ENCODE data around the gene DRAM2. TPM values are rescaled to one million over a fixed set of nuclear protein-coding genes. Genes with fewer than 3 reads are reported as not detected.

Gene DRAM2
- total and polyA plus RNA-seq, 10 of the 15 experiments (the other 5 are each of a cell fraction or from before 2014, with no cell fraction given) = 39.1 to 229 (median 79.4) TPM

DNA sequence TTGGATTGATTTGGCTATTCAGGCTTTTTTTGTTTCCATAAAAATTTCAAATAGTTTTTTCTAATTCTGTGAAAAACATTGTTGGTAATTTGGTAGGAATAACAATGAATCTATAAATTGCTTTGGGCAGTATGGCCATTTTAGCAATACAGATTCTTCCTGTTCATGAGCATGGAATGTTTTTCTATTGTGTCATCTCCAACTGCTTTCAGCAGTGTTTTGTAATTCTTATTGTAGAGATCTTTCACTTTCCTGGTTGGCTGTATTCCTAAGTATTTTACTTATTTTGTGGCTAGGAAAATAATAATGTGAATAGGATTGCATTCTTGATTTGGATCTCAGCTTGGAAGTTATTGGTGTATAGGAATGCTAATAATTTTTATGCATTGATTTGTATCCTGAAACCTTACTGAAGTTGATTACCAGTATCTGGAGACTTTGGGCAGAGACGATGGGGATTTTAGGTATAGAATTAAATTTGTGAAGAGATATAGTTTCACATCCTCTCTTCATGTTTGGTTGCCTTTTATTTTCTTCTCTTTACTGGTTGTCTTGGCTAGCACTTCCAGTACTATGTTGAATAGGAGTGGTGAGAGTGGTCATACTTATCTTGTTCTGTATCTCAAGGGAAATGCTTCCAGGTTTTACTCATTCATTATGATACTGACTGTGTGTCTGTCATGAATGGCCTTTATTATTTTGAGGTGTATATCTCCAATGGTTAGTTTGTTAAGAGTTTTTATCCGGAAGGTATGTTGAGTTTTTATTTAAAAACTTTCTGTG, 57.3 kb downstream of the DRAM2 start:
- intact Hi-C loops (cut with micrococcal nuclease; ENCODE audit: unreplicated experiment) = no loop called here
- SMC1A ChIA-PET (ENCODE audit: uncharacterized antibody, unreplicated experiment) = no interaction called here
- POLR2A ChIA-PET = no interaction called here

More for the DNA sequence above, 57.3 kb downstream of the DRAM2 start:
- Histone ChIP-seq H3K9ac (ENCODE audit: control insufficient read depth, insufficient read depth, low read length) (no peak overlapping the region), H4K20me1 (ENCODE audit: control insufficient read depth, insufficient read depth) (no peaks in the 10 kb centered on the region), H3K4me1 (ENCODE audit: control insufficient read depth, insufficient read depth, low read length) (no peaks in the 10 kb centered on the region), H3K36me3 (ENCODE audit: control insufficient read depth in 2 of 2, insufficient read depth in 2 of 2, low read length in 1 of 2) (no peaks in the 10 kb centered on the region), H3K4me3 (no peak overlapping the region), H3K79me2 (ENCODE audit: control insufficient read depth, insufficient read depth, low read length) (no peaks in the 10 kb centered on the region), H3K27ac (ENCODE audit: control insufficient read depth, insufficient read depth) (no peak overlapping the region), H2AFZ (ENCODE audit: control insufficient read depth, low read depth, low read length) (no peak overlapping the region), H3K27me3 (replicated peaks in 1 of 2; ENCODE audit: control insufficient read depth in 2 of 2, insufficient read depth in 2 of 2, low read length in 1 of 2) (no peaks in the 10 kb centered on the region), H3K4me2 (ENCODE audit: control insufficient read depth, insufficient read depth) (no peak overlapping the region), H3K9me3 (replicated peaks; ENCODE audit: control insufficient read depth, insufficient read depth, low read length) (peaks cover 7% of the 10 kb centered on the region; the same call in 2 of the 3 replicates)
- DNase-seq (ENCODE audit: low read depth, low spot score) = peak; percentile 17
- CTCF ChIA-PET = interaction anchor here (0.5 to 2.9 kb wide), 2 partner anchors 18 to 1200 kb away, joined by 3 to 10 read pairs; no protein-coding TSS in a partner anchor
- RAD21 ChIA-PET (ENCODE audit: unreplicated experiment) = no interaction called here
- no peak for FAIRE-seq
- peak; percentile 73 for ATAC-seq
- in situ Hi-C loops (cut with MboI) = no loop called here
- TF ChIP-seq IKZF1 (conservative IDR thresholded peaks at IDR 0.05) (peak; percentile 56), POLR2AphosphoS5 (IDR thresholded peaks at IDR 0.05; ENCODE audit: low read length) (no peak), MTA2 (IDR thresholded peaks at IDR 0.05; ENCODE audit: low read depth) (peak; percentile 73), DPF2 (IDR thresholded peaks at IDR 0.05) (peak; percentile 56; the same call in 1 of the 2 replicates), MEF2B (IDR thresholded peaks at IDR 0.05; ENCODE audit: partially characterized antibody, poor library complexity, severe bottlenecking) (peak; percentile 76), RB1 (IDR thresholded peaks at IDR 0.05; ENCODE audit: borderline replicate concordance) (no peak), IKZF2 (IDR thresholded peaks at IDR 0.05) (peak; percentile 47 to 75; a peak in 3 of 4 replicates), RUNX3 (IDR thresholded peaks at IDR 0.05; ENCODE audit: low read length) (peak; percentile 49), EP300 (IDR thresholded peaks at IDR 0.05; ENCODE audit: borderline replicate concordance in 1 of 2, control insufficient read depth in 1 of 2, low read depth in 2 of 2, low read length in 2 of 2) (peak; percentile 24 to 41; a peak in 2 of 4 replicates), RCOR1 (conservative IDR thresholded peaks at IDR 0.05; ENCODE audit: low read depth, low read length) (no peak), SMC3 (IDR thresholded peaks at IDR 0.05; ENCODE audit: borderline replicate concordance, low read length) (0 out of 2 replicates have a peak, but pooled peaks have one; percentile 5), NBN (IDR thresholded peaks at IDR 0.05) (0 out of 2 replicates have a peak, but pooled peaks have one; percentile 28), JUNB (IDR thresholded peaks at IDR 0.05) (peak; percentile 48; the same call in 1 of the 2 replicates), POU2F2 (IDR thresholded peaks at IDR 0.05; ENCODE audit: borderline replicate concordance, low read depth, low read length) (no peak), BCL11A (IDR thresholded peaks at IDR 0.05; ENCODE audit: low read depth, low read length) (0 out of 2 replicates have a peak, but pooled peaks have one; percentile 31), SPI1 (IDR thresholded peaks at IDR 0.05; ENCODE audit: borderline replicate concordance, insufficient read depth, low read depth, low read length) (peak; percentile 73; the same call in 1 of the 2 replicates)
- TF ChIP-seq, protein P1, sequence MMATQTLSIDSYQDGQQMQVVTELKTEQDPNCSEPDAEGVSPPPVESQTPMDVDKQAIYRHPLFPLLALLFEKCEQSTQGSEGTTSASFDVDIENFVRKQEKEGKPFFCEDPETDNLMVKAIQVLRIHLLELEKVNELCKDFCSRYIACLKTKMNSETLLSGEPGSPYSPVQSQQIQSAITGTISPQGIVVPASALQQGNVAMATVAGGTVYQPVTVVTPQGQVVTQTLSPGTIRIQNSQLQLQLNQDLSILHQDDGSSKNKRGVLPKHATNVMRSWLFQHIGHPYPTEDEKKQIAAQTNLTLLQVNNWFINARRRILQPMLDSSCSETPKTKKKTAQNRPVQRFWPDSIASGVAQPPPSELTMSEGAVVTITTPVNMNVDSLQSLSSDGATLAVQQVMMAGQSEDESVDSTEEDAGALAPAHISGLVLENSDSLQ (IDR thresholded peaks at IDR 0.05) = peak; percentile 23; the same call in 1 of the 2 replicates
- TF ChIP-seq, protein P2, sequence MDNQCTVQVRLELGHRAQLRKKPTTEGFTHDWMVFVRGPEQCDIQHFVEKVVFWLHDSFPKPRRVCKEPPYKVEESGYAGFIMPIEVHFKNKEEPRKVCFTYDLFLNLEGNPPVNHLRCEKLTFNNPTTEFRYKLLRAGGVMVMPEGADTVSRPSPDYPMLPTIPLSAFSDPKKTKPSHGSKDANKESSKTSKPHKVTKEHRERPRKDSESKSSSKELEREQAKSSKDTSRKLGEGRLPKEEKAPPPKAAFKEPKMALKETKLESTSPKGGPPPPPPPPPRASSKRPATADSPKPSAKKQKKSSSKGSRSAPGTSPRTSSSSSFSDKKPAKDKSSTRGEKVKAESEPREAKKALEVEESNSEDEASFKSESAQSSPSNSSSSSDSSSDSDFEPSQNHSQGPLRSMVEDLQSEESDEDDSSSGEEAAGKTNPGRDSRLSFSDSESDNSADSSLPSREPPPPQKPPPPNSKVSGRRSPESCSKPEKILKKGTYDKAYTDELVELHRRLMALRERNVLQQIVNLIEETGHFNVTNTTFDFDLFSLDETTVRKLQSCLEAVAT (IDR thresholded peaks at IDR 0.05) = no peak
- TF ChIP-seq, protein P3, sequence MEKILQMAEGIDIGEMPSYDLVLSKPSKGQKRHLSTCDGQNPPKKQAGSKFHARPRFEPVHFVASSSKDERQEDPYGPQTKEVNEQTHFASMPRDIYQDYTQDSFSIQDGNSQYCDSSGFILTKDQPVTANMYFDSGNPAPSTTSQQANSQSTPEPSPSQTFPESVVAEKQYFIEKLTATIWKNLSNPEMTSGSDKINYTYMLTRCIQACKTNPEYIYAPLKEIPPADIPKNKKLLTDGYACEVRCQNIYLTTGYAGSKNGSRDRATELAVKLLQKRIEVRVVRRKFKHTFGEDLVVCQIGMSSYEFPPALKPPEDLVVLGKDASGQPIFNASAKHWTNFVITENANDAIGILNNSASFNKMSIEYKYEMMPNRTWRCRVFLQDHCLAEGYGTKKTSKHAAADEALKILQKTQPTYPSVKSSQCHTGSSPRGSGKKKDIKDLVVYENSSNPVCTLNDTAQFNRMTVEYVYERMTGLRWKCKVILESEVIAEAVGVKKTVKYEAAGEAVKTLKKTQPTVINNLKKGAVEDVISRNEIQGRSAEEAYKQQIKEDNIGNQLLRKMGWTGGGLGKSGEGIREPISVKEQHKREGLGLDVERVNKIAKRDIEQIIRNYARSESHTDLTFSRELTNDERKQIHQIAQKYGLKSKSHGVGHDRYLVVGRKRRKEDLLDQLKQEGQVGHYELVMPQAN (conservative IDR thresholded peaks at IDR 0.05) = no peak
- 33% methylated on average over 2 of the region's 2 CpGs for WGBS (ENCODE audit: insufficient coverage, insufficient replicate concordance, low lambda C conversion rate, missing lambda C conversion rate)
- BruUV-seq (replicated peaks) = no TSS peak
